ENCODE measurements around the gene SEC16A. TPM values are rescaled to one million over a fixed set of nuclear protein-coding genes. Genes with fewer than 3 reads are reported as not detected.
A peak's percentile ranks its signal among the peaks of the same experiment; 100 is the strongest.
"Not testable (repeated sequence)": the region's sequence is repeated elsewhere in the genome, so short reads cannot be mapped to it uniquely, and the experiment has no call there.

SEC16A gene
- total RNA-seq, 1 experiment from 2014 or later: 22.7 TPM

GRCh38 chr9:136441681-136442245, 41.1 kb downstream of the SEC16A start:
- DNase-seq (ENCODE audit: low read depth): no peak

DNA sequence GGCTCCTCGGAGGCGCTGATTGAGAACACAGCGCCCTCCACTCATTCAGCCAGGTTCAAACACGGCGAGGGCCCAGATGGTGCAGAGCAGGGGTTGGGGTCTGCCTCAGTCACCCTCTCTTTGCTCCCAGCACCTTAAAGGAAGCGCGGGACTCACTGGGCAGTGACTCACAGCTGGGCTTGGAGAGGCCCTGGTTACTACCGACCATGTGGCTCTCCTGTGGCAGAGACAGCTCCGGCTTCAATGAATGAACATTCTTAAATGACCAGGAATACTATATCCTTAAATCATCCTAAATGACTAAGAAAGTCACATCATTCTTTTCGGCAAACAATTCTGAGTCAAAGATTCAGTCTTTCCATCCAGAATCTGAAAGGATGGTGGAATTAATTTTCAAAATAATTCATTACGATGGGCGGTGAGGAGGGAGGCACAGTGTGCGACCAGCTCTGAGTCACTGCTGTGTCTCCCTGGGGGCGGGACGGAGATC, 41.6 kb downstream of the SEC16A start:
- no peak for DNase-seq (ENCODE audit: low read depth)

DNA sequence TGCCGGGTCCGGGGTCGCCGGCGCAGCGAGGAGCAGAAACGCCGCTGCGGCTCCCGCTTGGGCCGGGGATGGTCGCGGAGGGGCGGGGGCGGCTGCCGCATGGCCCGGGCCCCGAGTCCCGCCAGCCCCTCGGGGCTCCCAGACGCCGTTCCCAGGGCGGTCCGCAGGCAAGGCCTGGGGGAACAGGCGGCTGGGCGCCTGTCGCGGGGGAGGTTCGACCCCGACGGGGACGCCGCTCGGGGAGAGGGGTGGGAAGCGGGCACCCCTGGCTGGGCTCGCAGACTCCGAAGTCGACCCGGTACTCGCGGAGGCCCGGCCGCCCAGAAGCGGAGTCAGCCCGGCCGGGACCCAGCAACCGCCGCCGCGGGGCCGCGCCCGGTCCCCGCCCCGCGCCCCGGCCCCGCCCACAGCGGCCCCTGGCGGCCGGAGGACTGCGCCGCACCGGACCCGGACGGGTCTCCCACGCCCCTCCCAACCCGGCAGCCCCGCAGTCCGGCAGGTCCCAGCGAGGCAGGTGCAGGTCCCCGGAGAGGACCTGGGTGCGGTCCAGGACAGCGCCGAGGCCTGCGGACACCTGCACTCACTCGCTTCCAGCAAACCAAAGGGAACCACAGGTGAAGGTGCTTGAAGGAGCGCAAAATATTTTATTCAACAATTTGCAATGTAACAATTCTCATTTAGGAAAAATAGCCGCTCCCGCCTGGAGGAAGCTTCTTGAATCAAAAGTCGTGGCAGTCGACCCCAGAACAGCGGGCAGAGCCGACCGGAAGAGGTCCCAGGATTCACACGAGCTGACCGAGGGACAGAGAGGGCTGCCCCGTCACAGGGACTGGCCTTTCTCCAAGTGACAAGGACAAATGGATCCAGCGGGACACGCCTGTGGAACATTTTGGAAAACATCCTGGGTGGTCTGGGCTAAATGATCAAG, 43.1 kb downstream of the SEC16A start, which contains the start of gene INPP5E:
TSS of gene INPP5E (minus strand) at position 365 of the 928 bp plus-strand sequence. CDS start 426 bp downstream, outside the sequence.
- DNase-seq (ENCODE audit: low read depth): peak; percentile 23

DNA sequence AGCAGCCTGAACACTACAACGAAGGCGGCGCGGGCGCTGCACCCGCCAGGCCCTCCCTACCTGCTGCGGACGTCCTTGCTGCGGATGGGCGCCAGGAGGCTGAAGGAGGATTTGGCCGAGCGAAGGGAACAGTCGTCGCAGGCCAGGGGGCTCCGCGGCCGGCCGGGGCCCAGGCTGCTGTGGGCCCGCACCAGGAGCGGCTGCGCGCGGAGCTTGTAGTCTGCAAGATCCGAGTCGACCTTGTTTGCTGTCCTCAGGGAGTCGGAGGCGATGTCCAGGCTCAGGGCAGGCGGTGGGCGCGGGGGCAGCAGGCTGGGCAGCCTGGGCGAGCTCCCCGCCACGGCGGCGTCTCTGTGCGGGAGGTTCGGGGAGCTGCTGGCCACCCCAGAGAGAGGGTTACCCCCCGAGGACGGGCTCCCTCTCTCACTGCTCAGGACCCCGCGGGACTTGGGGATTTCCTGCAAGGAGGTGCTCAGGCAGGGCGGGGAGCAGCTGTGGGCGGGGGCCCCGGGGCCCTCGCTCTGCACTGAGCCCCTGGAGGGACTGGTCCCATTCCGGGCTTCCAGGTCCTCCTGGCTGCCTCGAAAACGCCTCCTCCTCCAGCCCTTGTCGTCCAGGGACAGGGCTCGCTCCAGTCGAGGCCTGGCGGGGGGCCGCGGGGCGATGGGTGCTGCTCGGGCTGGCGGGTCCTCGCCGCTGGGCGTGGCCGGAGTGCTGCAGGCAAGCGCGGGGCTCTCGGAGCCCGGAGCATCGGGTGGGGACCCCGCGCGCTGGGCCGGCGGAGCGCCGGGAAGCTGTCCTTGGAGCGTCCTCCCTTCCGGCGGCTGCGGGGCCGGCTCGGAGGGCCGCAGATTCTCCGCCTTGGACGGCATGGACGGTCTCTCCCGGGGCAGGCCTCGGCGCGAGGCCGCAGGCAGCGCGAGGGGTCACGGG, 44.0 kb downstream of the SEC16A start:
- DNase-seq (ENCODE audit: low read depth): peak; percentile 32

GRCh38 chr9:136437839-136438547, 44.8 kb downstream of the SEC16A start:
- DNase-seq (ENCODE audit: low read depth): no peak

DNA sequence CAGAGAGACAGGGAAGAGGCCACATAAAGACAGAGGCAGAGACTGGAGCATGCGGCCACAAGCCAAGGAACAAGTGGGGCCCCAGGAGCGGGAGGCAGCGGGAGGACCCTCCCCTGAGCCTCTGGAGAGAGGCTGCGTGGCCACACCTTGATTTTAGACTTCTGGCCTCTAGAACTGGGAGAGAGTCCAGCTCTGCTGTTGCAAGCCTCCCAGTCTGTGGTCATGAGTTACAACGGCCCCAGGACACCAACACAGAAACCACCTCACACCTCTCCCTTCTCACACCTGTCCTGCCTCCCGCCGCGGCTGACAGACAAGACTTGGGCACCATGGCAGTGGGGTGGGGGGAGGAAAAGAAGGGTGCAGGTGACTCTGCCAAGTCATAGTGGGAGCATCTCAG, 45.4 kb downstream of the SEC16A start:
- no peak for DNase-seq (ENCODE audit: low read depth)

DNA sequence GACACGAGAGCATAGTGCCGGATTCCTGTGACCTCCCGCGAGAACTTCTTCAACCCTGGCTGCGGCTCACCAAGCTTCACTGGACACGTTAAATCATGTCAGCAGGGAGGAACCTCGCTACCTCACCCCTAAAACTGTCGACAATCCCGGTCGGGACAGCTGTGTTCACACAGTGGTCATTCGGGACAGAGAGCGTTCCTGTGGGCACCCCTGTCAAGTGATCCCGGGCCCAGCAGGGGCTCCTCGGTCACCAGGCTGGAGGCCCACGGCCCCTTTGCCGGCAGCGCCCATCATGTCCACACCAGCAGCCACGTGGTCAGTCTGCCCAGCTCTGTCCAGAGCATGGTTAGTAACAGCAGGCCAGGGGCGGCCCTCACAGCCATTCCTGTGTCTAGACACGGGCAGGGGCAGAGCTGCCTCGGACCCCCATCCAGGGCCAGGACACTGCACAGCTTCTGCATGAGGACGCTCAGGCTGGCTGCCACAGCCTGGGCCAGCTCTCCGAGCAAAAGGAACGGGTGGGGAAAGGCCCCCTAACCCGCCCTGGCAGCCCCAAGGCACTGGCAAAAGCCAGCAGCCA, 46.7 kb downstream of the SEC16A start:
- DNase-seq (ENCODE audit: low read depth): no peak

GRCh38 chr9:136434580-136435169, 48.2 kb downstream of the SEC16A start:
- DNase-seq (ENCODE audit: low read depth): no peak

DNA sequence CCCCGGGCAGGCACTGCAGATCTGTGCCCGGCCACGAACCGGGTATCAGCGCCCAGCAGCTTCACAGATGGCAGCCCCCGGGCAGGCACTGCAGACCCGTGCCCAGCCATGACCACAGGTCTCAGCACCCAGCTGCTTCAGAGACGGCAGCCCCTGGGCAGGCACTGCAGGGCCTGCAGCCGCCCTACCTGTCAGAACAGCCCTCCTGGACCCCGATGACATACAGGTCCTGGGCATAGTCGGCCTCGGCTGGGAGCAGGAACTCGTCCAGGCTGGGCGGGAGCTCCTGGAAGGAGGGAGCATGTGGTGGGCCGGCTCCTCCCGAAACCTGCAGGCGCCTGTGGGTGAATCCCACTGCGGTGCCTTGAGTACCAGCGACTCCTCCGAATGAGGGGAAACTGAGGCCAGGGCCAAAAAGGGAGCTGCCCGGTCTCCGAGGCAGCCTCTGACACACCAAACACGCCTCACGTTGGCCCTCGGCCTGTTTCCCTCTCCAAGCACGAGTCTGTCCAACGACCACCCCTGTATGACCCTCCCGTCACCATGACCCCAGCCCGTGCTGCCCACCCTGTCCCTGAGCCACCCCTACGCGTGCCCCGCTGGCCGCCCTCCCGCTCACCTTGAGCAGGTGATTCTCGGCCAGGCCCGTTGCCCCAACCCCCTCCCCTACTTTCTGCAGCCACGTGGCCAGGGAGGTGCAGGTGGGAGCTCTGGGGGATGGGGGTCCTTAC, 48.8 kb downstream of the SEC16A start:
- DNase-seq (ENCODE audit: low read depth): no peak

DNA sequence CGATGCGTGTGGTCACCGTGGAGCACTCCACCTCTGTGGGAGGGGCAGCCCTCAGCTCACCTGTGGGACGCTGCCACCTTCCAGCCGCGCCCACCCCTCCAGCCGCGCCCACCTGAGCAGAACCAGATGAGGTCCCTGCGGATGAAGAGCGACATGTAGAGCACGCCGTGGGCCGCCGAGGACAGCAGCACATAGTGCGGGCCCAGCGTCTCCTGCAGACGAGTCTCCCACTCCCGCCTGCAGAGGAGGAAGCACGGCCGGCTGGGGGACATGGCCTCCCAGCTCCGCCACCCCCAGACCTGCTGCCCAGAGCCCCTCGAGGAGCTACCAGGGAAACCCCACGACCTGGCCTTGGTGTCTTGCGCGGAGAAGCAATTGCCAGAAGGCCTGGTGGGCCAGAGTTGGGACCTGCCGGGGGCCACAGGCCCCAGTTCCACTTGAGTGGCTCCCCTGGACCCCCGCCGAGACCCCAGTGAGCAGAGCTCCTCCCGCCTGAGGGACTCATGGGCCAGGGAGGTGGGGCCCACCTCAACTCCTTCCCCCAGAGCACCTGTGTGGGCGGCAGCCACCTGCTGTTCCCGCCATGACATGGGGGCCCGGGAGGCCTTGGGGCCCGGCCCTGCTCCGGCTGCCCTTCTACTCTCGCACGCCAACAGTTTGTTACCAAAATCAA, 49.7 kb downstream of the SEC16A start:
- no peak for DNase-seq (ENCODE audit: low read depth)

DNA sequence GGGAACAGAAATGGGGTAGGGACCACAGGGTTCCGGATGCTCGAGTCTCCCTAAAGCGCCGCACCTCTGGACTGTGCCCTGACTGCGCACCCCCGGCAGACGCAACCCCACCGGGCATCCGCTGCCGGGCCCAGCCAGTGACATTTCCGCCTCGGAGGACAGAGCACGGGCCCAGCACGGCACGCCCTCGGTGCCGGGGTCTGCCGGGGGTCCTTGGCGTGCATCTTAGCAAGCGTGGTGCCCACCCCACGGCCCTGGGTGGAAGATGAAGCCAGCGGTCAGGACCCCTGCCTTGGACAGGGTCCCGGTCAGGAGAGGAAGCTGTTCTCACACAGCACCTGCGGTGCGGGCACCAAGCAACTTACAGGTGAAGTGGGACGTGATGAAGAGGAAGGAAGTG, 50.2 kb downstream of the SEC16A start:
- DNase-seq (ENCODE audit: low read depth): no peak

DNA sequence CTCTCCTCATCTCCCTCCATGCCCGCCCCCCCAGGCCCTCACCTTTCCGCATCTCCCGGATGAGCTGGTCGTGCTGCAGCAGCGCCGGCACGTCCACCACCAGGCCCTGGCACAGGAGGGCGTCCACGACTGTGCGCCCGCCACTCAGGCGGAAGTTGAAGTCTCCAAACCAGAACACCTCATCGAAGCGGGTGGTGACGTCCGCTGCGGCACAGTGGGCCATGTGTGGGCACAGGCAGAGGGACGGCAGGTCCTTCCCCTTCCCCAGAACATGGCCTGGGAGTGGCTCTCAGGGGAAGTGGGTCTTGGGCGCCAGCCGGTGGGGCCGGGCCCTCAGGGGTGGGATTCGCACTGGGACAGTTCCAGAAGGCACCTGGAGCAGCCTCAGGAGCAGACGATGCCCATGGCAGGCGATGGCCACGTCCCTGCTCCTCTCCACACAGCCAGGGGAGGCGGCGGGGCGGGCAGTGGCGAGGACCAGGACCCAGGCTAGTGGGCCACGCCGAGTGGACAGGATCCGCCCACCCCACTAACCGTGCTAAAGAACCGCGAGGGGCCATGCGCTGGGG, 51.0 kb downstream of the SEC16A start:
- no peak for DNase-seq (ENCODE audit: low read depth)

GRCh38 chr9:136430588-136431234, 52.1 kb downstream of the SEC16A start:
- no peak for DNase-seq (ENCODE audit: low read depth)

GRCh38 chr9:136429683-136430491, 53.0 kb downstream of the SEC16A start:
- no peak for DNase-seq (ENCODE audit: low read depth)

DNA sequence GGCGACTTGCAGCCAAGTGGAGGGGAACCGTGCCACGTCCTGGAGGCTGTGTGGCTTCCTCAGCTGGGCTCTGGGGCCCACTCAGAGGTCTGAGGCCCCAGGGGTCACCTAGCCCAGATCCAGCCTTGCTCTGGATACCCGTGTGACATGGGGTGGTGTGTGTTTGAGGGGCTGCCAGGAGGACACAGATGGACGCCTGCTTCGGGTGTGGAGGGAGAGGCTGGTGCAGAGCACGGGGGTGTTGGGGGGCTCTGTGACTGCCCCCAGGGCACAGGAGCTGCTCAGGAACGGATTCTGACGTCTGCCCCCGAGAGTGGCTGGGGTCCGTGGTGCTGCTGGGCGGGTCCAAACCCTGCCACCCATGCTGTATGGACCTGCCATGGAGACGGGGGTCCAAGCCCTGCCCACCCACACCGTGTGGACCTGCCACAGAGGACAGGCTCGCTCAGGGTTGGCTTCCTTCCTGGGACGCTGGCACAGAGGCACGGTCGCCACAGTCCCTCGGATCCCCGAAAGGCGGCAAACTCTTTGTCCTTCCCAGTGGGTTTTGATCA, 53.7 kb downstream of the SEC16A start:
- no peak for DNase-seq (ENCODE audit: low read depth)

DNA sequence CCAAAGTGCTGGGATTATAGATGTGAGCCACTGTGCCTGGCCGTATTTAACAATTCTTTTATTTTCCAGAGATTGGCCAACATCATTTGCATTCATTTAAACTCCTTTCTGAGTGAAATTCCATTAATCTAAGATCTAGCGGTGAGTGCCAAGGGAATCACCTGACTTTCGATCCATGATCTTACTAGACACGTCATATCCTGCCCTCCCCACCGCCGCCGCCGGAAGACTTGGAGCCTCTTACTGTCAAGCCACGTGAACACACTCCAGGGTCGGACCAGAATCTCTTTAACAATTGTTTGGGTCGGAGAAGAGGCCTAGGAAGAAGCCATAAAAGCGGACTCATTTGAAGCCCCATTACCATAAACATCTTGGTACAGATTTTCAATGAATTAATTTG, 56.1 kb downstream of the SEC16A start:
- no peak for DNase-seq (ENCODE audit: low read depth)

DNA sequence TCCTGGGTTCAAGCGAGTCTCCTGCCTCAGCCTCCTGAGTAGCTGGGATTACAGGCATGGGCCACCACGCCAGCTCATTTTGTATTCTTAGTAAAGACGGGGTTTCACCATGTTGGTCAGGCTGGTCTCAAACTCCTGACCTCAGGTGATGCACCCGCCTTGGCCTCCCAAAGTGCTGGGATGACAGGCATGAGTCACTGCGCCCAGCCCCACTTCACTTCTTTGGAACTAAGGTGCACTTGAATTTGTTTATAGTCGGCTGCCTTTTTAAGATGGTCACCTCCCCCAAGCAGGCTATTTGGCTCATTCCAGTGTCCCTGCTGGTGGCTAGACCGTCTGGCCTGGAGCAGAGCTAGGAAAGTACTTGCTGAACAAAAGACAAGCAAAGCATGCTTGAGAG, 57.5 kb downstream of the SEC16A start:
- DNase-seq (ENCODE audit: low read depth): not testable (repeated sequence)
